KOPT-K1 (cell line): ENCODE results near the gene ATP6AP1.
A peak's percentile ranks its signal among the peaks of the same experiment; 100 is the strongest.

Source experiments
- H3K27ac ChIP-seq: fragments of 200-600 bp; sonication (generic); 2 replicates; pipeline ENCODE4 v1.5.1; 2016; ENCODE audit warnings: antibody characterized with exemption, mild to moderate bottlenecking, low read depth, low read length; ENCODE audit not compliant: poor library complexity, severe bottlenecking
- H3K36me3 ChIP-seq: fragments of 200-600 bp; sonication (generic); 2 replicates; pipeline ENCODE4 v1.5.1; 2017; ENCODE audit warnings: antibody characterized with exemption, mild to moderate bottlenecking, low read length, moderate library complexity; ENCODE audit not compliant: insufficient read depth
- H3K9me3 ChIP-seq: fragments of 200-600 bp; sonication (generic); 2 replicates; pipeline ENCODE4 v1.5.1; 2017; ENCODE audit warnings: antibody characterized with exemption, low read length, mild to moderate bottlenecking; ENCODE audit not compliant: insufficient read depth, poor library complexity, severe bottlenecking

Gene ATP6AP1

DNA sequence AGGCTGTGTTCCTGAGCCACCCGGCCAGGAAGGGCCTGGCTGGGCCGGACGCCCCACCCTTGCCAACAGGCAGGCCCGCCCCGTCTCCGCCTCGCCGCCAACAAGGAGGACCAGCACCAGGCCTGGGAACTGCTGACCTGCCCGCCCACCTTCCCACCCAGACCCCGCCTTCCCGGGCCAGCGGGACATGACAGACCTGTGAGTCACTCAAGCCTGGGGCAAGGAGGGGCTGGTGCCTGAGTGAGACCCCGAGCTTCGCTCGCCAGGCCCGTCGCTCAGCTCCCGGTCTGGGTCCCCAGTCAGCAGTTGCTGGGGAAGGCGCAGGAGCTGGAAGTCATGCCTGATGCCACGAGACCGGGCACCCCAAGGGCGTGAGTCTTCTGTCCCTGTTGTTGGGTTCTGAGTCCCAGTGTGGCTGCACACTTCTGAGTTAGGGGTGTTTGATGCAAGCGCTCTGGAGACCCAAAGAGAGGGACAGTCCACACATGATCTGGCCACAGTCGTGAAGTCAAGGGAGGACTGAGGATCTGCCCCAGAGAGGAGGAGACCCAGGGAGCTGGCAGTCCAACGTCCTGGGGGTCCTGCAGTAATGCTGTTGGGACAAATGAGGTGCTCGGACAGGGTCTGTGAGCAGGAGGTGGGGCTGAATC lies 19.1 kb upstream of the ATP6AP1 start, which contains the start of gene DNASE1L1:
Gene DNASE1L1 (minus strand): TSS at position 33 of the 650 bp plus-strand sequence. CDS start 3,686 bp downstream, outside the sequence.
- Histone ChIP-seq H3K9me3 (no peaks in the 10 kb centered on the region), H3K27ac (no peak within 1 kb of the TSS), H3K36me3 (peaks cover 7% of the 10 kb centered on the region; the same call in 1 of the 2 replicates)

DNA sequence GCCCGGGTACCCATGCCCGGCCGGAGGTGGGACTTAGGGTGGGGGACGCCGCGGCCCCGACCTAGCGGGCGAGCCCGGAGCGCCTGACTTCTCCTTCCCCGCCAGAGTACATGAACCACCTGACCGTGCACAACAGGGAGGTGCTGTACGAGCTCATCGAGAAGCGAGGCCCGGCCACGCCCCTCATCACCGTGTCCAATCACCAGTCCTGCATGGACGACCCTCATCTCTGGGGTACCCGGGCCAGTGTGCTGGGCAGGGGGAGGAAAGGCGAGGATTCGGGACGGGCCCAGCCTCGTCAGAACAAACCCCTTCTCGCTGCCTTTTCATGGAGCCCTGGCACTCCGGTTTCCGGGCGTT lies 16.5 kb upstream of the ATP6AP1 start:
- peaks cover 7% of the 10 kb centered on the region; the same call in 1 of the 2 replicates for H3K36me3 ChIP-seq
- peak overlapping the region; percentile 86 for H3K27ac ChIP-seq
- no peaks in the 10 kb centered on the region for H3K9me3 ChIP-seq

DNA sequence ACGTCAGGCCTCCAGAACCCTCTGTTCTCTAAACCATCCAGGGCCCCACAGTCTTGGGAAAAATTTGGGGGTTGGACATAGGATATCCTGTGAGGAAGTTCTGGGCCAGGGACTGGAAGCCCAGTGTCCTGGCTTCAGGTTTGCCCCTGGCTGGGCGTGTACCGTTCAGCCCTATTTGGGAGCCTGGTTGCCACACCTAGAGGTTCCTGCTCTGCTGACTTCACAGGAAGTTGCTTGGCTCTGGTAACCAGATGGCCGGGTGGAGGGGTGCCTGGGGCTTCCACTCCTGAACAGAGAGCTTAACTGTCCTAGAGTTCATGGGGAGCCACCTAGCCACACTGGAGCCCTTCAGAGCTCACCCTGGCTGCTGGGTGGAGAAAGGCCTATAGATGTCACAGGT lies 16.0 kb upstream of the ATP6AP1 start:
- H3K9me3 ChIP-seq = no peaks in the 10 kb centered on the region
- H3K27ac ChIP-seq = peak overlapping the region; percentile 86

DNA sequence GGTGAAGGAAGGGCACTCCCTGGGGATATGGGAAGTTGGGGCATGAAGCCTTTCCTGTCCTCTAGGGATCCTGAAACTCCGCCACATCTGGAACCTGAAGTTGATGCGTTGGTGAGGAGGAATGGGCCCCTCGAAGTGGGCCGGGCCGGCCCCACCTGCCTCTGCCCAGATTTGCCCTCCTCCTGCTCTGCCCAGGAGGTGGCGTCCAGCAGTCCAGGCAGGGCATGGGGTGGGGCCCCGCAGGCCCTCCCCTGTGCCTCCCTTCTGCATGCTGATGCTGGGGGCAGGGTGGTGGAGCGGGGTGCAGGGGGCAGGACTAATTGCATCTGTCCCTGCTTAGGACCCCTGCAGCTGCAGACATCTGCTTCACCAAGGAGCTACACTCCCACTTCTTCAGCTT lies 15.3 kb upstream of the ATP6AP1 start:
- Histone ChIP-seq H3K27ac (peak overlapping the region; percentile 86), H3K36me3 (peaks cover 7% of the 10 kb centered on the region; the same call in 1 of the 2 replicates)

More for the DNA sequence above, 16.0 kb upstream of the ATP6AP1 start:
- H3K36me3 ChIP-seq = peaks cover 7% of the 10 kb centered on the region; the same call in 1 of the 2 replicates

DNA sequence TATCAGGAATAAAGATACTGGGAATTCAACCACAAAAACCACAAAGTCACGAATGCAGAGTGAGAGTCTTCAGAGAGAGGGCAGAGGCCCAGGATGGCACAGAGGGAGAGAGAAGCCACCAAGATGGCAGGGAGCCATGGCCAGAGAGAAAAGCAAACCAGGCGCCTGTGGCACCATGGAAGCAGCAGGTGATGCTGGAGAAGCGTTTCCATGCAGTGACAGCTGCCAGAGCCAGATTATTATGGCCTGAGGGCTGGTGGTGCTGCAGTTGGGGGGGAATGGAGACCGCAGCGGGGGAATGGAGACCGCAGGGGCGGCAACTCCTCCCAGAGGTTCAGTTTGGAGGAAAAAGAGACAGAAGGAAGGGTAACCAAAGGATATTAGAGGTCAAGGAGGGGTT lies 11.3 kb upstream of the ATP6AP1 start:
- Histone ChIP-seq H3K9me3 (no peaks in the 10 kb centered on the region), H3K36me3 (peaks cover 18% of the 10 kb centered on the region; the same call in 1 of the 2 replicates), H3K27ac (no peak overlapping the region)

More for the DNA sequence above, 15.3 kb upstream of the ATP6AP1 start:
- H3K9me3 ChIP-seq = no peaks in the 10 kb centered on the region

DNA sequence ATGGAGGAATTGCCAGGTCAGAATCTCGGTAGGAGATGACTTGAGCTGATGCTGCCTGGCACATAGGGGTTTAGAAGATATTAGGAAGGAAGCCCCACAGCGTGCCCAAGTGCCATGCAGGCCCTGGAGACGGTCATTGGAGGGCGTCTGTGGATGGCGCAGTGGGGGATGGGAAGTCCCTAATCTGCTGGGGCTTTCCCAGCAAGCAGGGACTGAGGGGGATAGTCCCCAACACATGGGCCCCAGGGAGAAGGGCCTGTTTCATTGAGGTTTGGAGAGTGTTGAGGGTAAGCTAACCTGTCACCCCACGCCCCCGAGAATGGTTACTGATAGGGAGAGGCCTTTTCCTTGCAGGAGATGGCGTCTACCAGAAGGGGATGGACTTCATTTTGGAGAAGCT lies 9.3 kb upstream of the ATP6AP1 start:
- Histone ChIP-seq H3K27ac (no peak overlapping the region), H3K9me3 (no peaks in the 10 kb centered on the region), H3K36me3 (peaks cover 11% of the 10 kb centered on the region; the same call in 1 of the 2 replicates)

DNA sequence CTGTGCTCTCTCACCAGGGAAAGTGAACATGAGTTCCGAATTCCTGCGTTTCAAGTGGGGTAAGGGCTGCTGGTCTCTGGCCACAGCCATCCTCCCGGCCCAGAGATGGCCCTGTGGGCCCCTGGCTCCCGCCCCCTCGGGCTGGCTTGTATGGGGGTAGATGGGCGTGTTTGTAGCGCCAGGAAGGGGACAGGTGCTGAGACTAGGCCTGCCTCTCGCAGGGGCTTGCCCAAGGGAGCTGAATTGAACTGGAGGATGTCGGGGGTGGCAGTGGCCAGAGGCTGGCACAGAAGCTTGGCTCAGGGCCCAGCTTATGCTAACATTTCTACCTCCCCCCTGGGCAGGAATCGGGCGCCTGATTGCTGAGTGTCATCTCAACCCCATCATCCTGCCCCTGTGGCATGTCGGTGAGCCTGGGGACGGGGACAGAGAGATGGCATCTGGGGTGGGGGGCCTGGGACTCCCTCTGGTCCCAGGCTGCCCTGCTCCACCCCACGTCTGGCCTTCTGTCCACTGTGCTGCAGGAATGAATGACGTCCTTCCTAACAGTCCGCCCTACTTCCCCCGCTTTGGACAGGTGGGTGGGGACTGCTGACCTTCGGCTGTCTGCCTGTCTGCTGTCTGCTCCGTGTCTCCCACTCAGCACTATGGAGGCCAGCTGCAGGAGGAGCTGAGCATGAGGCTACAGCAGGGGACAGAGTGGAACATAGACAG lies 8.6 kb upstream of the ATP6AP1 start:
- no peaks in the 10 kb centered on the region for H3K9me3 ChIP-seq
- H3K36me3 ChIP-seq = peaks cover 11% of the 10 kb centered on the region; the same call in 1 of the 2 replicates
- no peak overlapping the region for H3K27ac ChIP-seq

DNA sequence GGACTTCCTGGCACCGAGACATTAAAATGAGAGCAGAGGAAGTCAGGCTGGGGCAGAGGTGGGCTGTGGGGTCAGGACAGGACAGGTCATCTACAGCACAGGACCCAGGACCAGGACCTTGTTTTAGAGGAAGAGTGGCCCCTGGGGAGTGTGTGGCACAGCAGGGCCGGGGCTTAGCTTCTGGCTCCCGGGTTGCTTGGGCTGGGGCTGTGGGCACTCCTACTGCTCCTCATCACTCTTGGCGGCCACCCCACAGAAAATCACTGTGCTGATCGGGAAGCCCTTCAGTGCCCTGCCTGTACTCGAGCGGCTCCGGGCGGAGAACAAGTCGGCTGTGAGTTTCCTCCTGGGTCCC lies 8.1 kb upstream of the ATP6AP1 start:
- H3K9me3 ChIP-seq = no peaks in the 10 kb centered on the region
- H3K27ac ChIP-seq = no peak overlapping the region
- peaks cover 11% of the 10 kb centered on the region; the same call in 1 of the 2 replicates for H3K36me3 ChIP-seq

DNA sequence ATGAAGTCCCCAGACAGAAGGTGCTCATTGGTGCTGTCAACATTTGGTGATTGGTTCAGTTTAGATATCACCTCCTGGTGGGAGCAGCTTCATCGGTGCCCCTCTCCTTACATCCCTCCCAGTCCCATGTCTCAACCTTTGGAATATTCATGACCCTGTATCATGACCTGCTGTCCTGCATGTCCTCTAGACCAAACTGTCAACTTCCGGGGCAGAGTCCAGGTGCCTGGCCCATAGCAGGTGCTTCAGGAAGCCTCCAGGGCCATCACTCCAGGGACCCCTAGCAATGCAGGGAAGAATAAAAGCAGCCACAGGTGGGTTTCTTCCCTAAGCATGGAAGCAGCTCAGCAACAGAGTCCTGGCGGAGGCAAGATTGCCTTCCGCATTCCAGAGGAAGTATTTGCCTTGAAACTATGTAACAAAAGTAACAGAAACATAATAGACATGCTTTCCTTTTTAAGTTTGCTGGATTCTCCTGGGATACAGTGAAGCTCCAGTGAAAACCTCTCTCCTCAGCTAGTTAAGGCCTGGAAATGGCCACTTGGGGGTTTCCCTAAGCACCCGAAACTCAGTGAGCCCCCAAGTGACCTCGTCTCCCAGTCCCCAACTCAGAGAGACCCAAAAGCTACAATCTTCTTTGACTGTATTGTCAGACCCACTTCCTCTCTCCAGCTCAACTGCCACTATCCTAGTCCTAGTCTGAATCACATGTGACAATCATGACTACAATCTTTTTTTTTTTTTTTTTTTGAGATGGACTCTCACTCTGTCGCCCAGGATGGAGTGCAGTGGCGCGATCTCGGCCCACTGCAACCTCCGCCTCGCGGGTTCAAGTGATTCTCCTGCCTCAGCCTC lies 1.3 kb upstream of the ATP6AP1 start:
- Histone ChIP-seq H3K36me3 (peaks cover 9% of the 10 kb centered on the region; the same call in 1 of the 2 replicates), H3K9me3 (no peaks in the 10 kb centered on the region), H3K27ac (no peak overlapping the region)

DNA sequence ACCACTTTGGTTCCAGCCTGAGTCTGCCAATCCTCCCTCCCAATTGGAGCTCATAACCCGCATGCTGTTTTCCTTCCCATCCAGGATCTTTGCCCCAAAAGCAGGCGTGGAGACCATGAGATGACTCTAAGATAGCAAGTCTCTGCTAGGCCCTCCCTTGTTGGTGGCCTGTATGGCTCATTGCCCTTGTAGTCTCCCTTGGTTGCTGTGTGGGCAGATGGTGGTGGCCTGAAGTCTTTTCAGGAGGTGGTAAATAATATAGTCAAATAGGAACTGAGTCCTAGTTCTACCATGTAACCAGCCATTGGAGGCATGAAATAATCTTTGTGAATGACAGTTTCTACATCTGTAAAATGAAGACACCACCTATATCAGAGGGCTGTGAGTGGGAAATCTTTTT lies 1.2 kb downstream of the ATP6AP1 start:
- Histone ChIP-seq H3K36me3 (peaks cover 27% of the 10 kb centered on the region; the same call in 1 of the 2 replicates), H3K9me3 (no peaks in the 10 kb centered on the region), H3K27ac (peak overlapping the region; percentile 58)

DNA sequence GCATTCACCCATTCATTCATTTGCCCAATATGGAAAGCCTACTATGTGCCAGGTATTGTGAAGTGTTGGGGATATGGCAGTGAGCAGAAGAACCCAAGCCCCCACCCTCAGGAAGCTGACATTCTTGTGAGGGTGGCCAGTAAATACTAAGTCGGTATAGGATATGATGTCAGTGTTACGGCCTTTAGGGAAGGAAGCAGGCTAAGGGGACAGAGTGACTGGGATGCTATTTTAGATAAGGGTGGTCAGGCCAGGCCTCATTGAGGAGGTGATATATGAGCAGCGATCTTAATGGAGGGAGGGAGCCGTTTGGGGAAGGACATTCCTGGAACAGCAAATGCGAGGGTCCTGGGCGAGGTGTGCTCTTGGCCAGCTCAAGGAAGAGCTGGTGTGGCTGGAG lies 2.0 kb downstream of the ATP6AP1 start:
- Histone ChIP-seq H3K9me3 (no peaks in the 10 kb centered on the region), H3K27ac (no peak overlapping the region), H3K36me3 (peaks cover 34% of the 10 kb centered on the region; the same call in 1 of the 2 replicates)

DNA sequence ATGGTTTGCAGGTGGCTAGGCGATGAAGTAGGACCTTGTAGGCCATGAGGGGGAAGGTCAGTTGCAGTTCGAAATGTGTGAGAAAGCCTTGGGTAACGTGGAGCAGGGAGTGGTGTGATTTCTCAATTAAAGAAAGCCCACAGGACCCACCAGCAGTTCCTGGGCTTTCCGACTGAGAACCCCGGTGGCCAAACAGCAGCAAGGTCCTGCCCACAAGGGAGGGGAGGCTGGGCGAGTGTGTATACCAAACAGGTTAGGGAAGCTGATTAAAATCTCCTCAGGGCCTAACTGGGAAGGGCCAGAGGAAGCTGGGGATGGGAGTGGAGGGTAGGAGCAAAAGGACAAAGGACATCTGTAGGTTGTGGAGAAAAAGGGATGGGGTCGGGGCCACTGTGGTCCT lies 2.4 kb downstream of the ATP6AP1 start:
- Histone ChIP-seq H3K27ac (no peak overlapping the region), H3K36me3 (peaks cover 39% of the 10 kb centered on the region; the same call in 1 of the 2 replicates), H3K9me3 (no peaks in the 10 kb centered on the region)

DNA sequence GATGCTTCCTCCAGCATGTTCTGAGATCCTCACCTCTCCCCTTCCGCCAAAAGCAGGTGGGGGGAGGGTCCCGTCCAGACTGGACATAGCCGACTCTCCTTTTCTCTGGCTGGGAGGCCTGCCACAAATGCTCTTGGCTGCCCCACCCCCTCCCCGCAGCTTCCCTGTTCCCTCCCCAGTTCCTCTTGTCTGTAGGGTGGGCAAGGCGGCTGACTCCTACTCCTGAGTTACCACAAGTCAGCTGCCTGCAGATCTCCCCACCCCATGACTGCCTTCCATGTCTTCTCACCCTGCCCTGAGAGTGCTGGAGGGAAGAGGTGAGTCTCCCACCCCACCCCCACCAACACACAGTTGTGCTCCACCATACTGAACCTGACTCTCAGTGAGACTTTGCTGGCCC lies 2.9 kb downstream of the ATP6AP1 start:
- H3K27ac ChIP-seq = no peak overlapping the region
- H3K36me3 ChIP-seq = peaks cover 43% of the 10 kb centered on the region; the same call in 1 of the 2 replicates
- no peaks in the 10 kb centered on the region for H3K9me3 ChIP-seq

DNA sequence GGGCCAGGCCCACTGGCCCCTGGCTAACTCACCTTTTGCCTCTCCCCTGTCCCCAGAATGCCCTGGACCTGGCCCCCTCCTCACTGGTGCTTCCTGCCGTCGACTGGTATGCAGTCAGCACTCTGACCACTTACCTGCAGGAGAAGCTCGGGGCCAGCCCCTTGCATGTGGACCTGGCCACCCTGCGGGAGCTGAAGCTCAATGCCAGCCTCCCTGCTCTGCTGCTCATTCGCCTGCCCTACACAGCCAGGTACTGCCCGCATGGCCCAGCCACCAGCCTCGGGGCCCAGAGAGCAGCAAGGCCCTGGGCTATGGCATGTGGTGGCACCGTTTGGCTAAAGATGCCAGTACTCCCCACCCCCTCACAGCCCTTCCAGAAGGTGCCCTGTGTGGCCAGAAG lies 3.7 kb downstream of the ATP6AP1 start:
- Histone ChIP-seq H3K27ac (no peak overlapping the region), H3K9me3 (no peaks in the 10 kb centered on the region), H3K36me3 (peaks cover 43% of the 10 kb centered on the region; the same call in 1 of the 2 replicates)

DNA sequence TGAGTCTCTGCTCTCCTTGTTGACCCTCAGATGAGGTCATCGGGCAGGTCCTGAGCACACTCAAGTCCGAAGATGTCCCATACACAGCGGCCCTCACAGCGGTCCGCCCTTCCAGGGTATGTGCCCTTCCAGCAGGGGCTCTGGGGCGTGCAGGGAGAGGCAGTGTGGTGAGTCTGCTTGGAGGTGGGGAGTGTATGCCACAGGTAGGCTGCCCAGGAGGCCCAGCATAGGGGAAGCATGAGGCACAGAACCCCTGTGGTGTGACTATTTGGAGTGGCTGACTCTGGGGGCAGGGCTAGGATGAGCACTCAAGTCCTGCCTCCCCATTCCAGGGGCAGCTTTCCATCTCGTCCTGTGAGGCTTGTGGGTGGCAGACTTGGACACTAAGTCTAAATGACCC lies 5.1 kb downstream of the ATP6AP1 start:
- Histone ChIP-seq H3K9me3 (no peaks in the 10 kb centered on the region), H3K27ac (no peak overlapping the region), H3K36me3 (peaks cover 45% of the 10 kb centered on the region; the same call in 1 of the 2 replicates)
